ENCODE results near the gene IFI16. TPM values are rescaled to one million over a fixed set of nuclear protein-coding genes. Genes with fewer than 3 reads are reported as not detected.

Gene IFI16
- total and polyA plus RNA-seq, 2 of the 13 experiments (the other 11 are each of a cell fraction or from before 2014, with no cell fraction given) = not detected

DNA sequence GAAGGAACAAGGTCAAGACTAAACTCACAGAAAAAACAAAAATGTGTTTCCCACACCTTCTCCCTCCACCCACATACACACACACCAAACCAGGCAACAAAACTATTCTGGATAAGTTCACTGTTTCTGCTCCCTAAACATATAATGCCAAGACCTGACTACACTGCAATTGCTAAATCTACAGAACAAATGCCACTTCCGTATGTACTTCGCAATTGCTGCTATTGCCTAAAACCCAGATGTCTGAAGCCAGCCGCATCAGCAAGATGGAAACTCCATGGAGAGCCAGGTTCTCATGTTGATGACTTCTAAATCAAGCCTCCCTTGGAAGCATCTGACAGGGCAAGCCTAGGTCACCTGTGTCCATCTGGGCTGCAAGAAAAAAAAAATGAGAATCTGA is 75.2 kb downstream of the IFI16 start:
- H3K27ac ChIP-seq (ENCODE audit: extremely low read length, insufficient read depth, low read length) = no peak overlapping the region
- BruUV-seq (replicated peaks) = no TSS peak
- in situ Hi-C loops (cut with HindIII; ENCODE audit: extremely low pct_ligation_motif_present, low pct_unique_long_range_greater_than_20kb) = no loop called here

More for the DNA sequence above, 75.2 kb downstream of the IFI16 start:
- FAIRE-seq (no peak), ATAC-seq (no peak), DNase-seq (ENCODE audit: low spot score) (no peak)
- TF ChIP-seq HHEX (CRISPR knock-in tag; IDR thresholded peaks at IDR 0.05) (no peak), TGIF2 (CRISPR knock-in tag; IDR thresholded peaks at IDR 0.05) (no peak), POLR2A (IDR thresholded peaks at IDR 0.05; ENCODE audit: insufficient read depth in 1 of 2, low read depth in 2 of 2, low read length in 2 of 2) (no peak), ZNF296 (CRISPR knock-in tag; conservative IDR thresholded peaks at IDR 0.05) (no peak), SRF (IDR thresholded peaks at IDR 0.05; ENCODE audit: low read depth, low read length) (no peak), NFYC (CRISPR knock-in tag; IDR thresholded peaks at IDR 0.05) (no peak), ZNF83 (CRISPR knock-in tag; IDR thresholded peaks at IDR 0.05; ENCODE audit: borderline replicate concordance) (no peak)
- TF ChIP-seq, protein P1, sequence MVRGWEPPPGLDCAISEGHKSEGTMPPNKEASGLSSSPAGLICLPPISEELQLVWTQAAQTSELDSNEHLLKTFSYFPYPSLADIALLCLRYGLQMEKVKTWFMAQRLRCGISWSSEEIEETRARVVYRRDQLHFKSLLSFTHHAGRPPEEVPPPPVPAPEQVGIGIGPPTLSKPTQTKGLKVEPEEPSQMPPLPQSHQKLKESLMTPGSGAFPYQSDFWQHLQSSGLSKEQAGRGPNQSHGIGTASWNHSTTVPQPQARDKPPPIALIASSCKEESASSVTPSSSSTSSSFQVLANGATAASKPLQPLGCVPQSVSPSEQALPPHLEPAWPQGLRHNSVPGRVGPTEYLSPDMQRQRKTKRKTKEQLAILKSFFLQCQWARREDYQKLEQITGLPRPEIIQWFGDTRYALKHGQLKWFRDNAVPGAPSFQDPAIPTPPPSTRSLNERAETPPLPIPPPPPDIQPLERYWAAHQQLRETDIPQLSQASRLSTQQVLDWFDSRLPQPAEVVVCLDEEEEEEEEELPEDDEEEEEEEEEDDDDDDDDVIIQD (CRISPR knock-in tag; IDR thresholded peaks at IDR 0.05; ENCODE audit: low read depth) = no peak
- TF ChIP-seq, protein P2, sequence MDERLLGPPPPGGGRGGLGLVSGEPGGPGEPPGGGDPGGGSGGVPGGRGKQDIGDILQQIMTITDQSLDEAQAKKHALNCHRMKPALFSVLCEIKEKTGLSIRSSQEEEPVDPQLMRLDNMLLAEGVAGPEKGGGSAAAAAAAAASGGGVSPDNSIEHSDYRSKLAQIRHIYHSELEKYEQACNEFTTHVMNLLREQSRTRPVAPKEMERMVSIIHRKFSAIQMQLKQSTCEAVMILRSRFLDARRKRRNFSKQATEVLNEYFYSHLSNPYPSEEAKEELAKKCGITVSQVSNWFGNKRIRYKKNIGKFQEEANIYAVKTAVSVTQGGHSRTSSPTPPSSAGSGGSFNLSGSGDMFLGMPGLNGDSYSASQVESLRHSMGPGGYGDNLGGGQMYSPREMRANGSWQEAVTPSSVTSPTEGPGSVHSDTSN (CRISPR knock-in tag; IDR thresholded peaks at IDR 0.05) = no peak
- TF ChIP-seq, protein P3, sequence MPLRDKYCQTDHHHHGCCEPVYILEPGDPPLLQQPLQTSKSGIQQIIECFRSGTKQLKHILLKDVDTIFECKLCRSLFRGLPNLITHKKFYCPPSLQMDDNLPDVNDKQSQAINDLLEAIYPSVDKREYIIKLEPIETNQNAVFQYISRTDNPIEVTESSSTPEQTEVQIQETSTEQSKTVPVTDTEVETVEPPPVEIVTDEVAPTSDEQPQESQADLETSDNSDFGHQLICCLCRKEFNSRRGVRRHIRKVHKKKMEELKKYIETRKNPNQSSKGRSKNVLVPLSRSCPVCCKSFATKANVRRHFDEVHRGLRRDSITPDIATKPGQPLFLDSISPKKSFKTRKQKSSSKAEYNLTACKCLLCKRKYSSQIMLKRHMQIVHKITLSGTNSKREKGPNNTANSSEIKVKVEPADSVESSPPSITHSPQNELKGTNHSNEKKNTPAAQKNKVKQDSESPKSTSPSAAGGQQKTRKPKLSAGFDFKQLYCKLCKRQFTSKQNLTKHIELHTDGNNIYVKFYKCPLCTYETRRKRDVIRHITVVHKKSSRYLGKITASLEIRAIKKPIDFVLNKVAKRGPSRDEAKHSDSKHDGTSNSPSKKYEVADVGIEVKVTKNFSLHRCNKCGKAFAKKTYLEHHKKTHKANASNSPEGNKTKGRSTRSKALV (CRISPR knock-in tag; IDR thresholded peaks at IDR 0.05) = no peak
- H3K4me1 ChIP-seq (ENCODE audit: insufficient read depth, low read length) = no peaks in the 10 kb centered on the region
- H3K27me3 ChIP-seq (ENCODE audit: control insufficient read depth in 1 of 2, insufficient read depth in 2 of 2, low read length in 2 of 2) = no peaks in the 10 kb centered on the region; a peak in 1 of 5 replicates
- no peaks in the 10 kb centered on the region for H4K20me1 ChIP-seq (ENCODE audit: insufficient read depth, low read length)
- no peaks in the 10 kb centered on the region for H3K79me2 ChIP-seq (ENCODE audit: insufficient read depth, low read length)
- H3K4me3 ChIP-seq (replicated peaks in 1 of 3; ENCODE audit: insufficient read depth in 1 of 3, low read depth in 2 of 3, low read length in 3 of 3) = no peak overlapping the region
- intact Hi-C loops (cut with micrococcal nuclease; ENCODE audit: unreplicated experiment) = no loop called here
- H3K36me3 ChIP-seq (replicated peaks in 1 of 2; ENCODE audit: control insufficient read depth in 1 of 2, insufficient read depth in 2 of 2, low read length in 2 of 2) = no peaks in the 10 kb centered on the region
- H2AFZ ChIP-seq (ENCODE audit: low read length) = no peak overlapping the region
- H3K9me3 ChIP-seq (ENCODE audit: low read length) = no peaks in the 10 kb centered on the region
- CTCF ChIA-PET (ENCODE audit: low intra/inter-chr PET ratio, low total read pairs) = no interaction called here
- POLR2A ChIA-PET = no interaction called here
- 5% methylated on average over 3 of the region's 3 CpGs for WGBS (ENCODE audit: low lambda C conversion rate)
- no peak overlapping the region for H3K4me2 ChIP-seq (ENCODE audit: low read depth, low read length)
- H3K9ac ChIP-seq (ENCODE audit: insufficient read depth, low read depth, low read length) = no peak overlapping the region

Measured in HepG2 (cell line).